Stimulated activated naive CD8-positive, alpha-beta T cell treated with anti-CD3 and anti-CD28 coated beads, Interleukin-15, Interleukin-2, amounts not matched to agents 100 ng/mL and 50 ng/mL, for 24 hours (primary cell): Measurements from ENCODE around the gene NCMAP.

ENCODE experiments used
- H3K27ac Mint-ChIP-seq: one replicate; pipeline ENCODE4 v1.8.0; 2021; ENCODE audit warnings: mild to moderate bottlenecking, mixed read lengths
- H3K27me3 Mint-ChIP-seq: one replicate; pipeline ENCODE4 v1.8.0; 2021; ENCODE audit warnings: mixed read lengths
- H3K36me3 Mint-ChIP-seq: one replicate; pipeline ENCODE4 v1.8.0; 2021; ENCODE audit warnings: low read depth, mixed read lengths
- H3K4me1 Mint-ChIP-seq: one replicate; pipeline ENCODE4 v1.8.0; 2021; ENCODE audit warnings: low read depth, mixed read lengths
- H3K4me3 Mint-ChIP-seq: one replicate; pipeline ENCODE4 v1.8.0; 2021; ENCODE audit warnings: mild to moderate bottlenecking, mixed read lengths
- H3K9me3 Mint-ChIP-seq: one replicate; pipeline ENCODE4 v1.8.0; 2021; ENCODE audit warnings: mixed read lengths

The NCMAP gene

GRCh38 chr1:24643363-24644099, 87.6 kb downstream of the NCMAP start:
- H3K9me3 Mint-ChIP-seq = no peaks in the 10 kb centered on the region
- H3K4me1 Mint-ChIP-seq = peaks cover 55% of the 10 kb centered on the region
- peaks cover 43% of the 10 kb centered on the region for H3K36me3 Mint-ChIP-seq

GRCh38 chr1:24644100-24644384, 88.2 kb downstream of the NCMAP start:
- no peaks in the 10 kb centered on the region for H3K27me3 Mint-ChIP-seq
- H3K4me1 Mint-ChIP-seq = peaks cover 60% of the 10 kb centered on the region
- no peaks in the 10 kb centered on the region for H3K9me3 Mint-ChIP-seq
- H3K27ac Mint-ChIP-seq = peak overlapping the region; percentile 73
- peaks cover 48% of the 10 kb centered on the region for H3K36me3 Mint-ChIP-seq
- peak overlapping the region; percentile 98 for H3K4me3 Mint-ChIP-seq

More at GRCh38 chr1:24643363-24644099, 87.6 kb downstream of the NCMAP start:
- Mint-ChIP-seq H3K4me3 (peak overlapping the region; percentile 98), H3K27me3 (no peaks in the 10 kb centered on the region), H3K27ac (peak overlapping the region; percentile 73)

GRCh38 chr1:24648919-24649318, 93.0 kb downstream of the NCMAP start:
- Mint-ChIP-seq H3K36me3 (peaks cover 92% of the 10 kb centered on the region), H3K27me3 (no peaks in the 10 kb centered on the region), H3K4me3 (no peak overlapping the region), H3K27ac (peak overlapping the region; percentile 56), H3K9me3 (no peaks in the 10 kb centered on the region), H3K4me1 (peaks cover 63% of the 10 kb centered on the region)

- H3K36me3 Mint-ChIP-seq = peaks cover 96% of the 10 kb centered on the region
- H3K9me3 Mint-ChIP-seq = no peaks in the 10 kb centered on the region
- no peaks in the 10 kb centered on the region for H3K27me3 Mint-ChIP-seq
- H3K4me1 Mint-ChIP-seq = peaks cover 55% of the 10 kb centered on the region
- no peak overlapping the region for H3K27ac Mint-ChIP-seq
- no peak overlapping the region for H3K4me3 Mint-ChIP-seq
These were observed 96.5 kb downstream of the NCMAP start for GRCh38 chr1:24652382-24652781.

- no peaks in the 10 kb centered on the region for H3K27me3 Mint-ChIP-seq
- peaks cover 59% of the 10 kb centered on the region for H3K4me1 Mint-ChIP-seq
- H3K9me3 Mint-ChIP-seq = no peaks in the 10 kb centered on the region
- H3K36me3 Mint-ChIP-seq = peaks cover 89% of the 10 kb centered on the region
- no peak overlapping the region for H3K27ac Mint-ChIP-seq
- no peak overlapping the region for H3K4me3 Mint-ChIP-seq
These were observed 98.1 kb downstream of the NCMAP start for GRCh38 chr1:24654010-24654409.

- Mint-ChIP-seq H3K27ac (peak overlapping the region; percentile 16), H3K36me3 (peaks cover 86% of the 10 kb centered on the region), H3K4me1 (peaks cover 47% of the 10 kb centered on the region), H3K4me3 (no peak overlapping the region), H3K27me3 (no peaks in the 10 kb centered on the region), H3K9me3 (no peaks in the 10 kb centered on the region)
These were observed 100.2 kb downstream of the NCMAP start for GRCh38 chr1:24656046-24656445.

- no peaks in the 10 kb centered on the region for H3K9me3 Mint-ChIP-seq
- H3K4me3 Mint-ChIP-seq = no peak overlapping the region
- H3K27me3 Mint-ChIP-seq = no peaks in the 10 kb centered on the region
- peak overlapping the region; percentile 22 for H3K27ac Mint-ChIP-seq
- peaks cover 87% of the 10 kb centered on the region for H3K36me3 Mint-ChIP-seq
- H3K4me1 Mint-ChIP-seq = peaks cover 44% of the 10 kb centered on the region
These were observed 101.9 kb downstream of the NCMAP start for GRCh38 chr1:24657781-24658180.
